Measurements from ENCODE around the gene ARHGEF18.
"Not testable (repeated sequence)": the region's sequence is repeated elsewhere in the genome, so short reads cannot be mapped to it uniquely, and the experiment has no call there.

ARHGEF18 gene

GRCh38 chr19:7348587-7349230 is at the start of gene ARHGEF18:
TSS of gene ARHGEF18 (plus strand) at chr19:7348937. CDS start at chr19:7362891, 13,954 bp downstream.
- peak; percentile 76 for DNase-seq (ENCODE audit: low spot score)

- no peak for DNase-seq (ENCODE audit: low spot score)
These were observed 47.2 kb upstream of the ARHGEF18 start for GRCh38 chr19:7301525-7301924.

GRCh38 chr19:7303470-7303869 is 45.3 kb upstream of the ARHGEF18 start:
- DNase-seq (ENCODE audit: low spot score), result no peak

- DNase-seq (ENCODE audit: low spot score), result no peak
These were observed 44.5 kb upstream of the ARHGEF18 start for GRCh38 chr19:7304200-7304599.

GRCh38 chr19:7307590-7308218 is 41.0 kb upstream of the ARHGEF18 start:
- DNase-seq (ENCODE audit: low spot score), result no peak

GRCh38 chr19:7308327-7308726 is 40.4 kb upstream of the ARHGEF18 start:
- DNase-seq (ENCODE audit: low spot score), result not testable (repeated sequence)

GRCh38 chr19:7311911-7312310 is 36.8 kb upstream of the ARHGEF18 start:
- DNase-seq (ENCODE audit: low spot score), result no peak

- DNase-seq (ENCODE audit: low spot score), result no peak
These were observed 35.9 kb upstream of the ARHGEF18 start for GRCh38 chr19:7312816-7313215.

- no peak for DNase-seq (ENCODE audit: low spot score)
These were observed 30.6 kb upstream of the ARHGEF18 start for GRCh38 chr19:7318176-7318575.

- peak; percentile 38 for DNase-seq (ENCODE audit: low spot score)
These were observed 22.4 kb upstream of the ARHGEF18 start for GRCh38 chr19:7326105-7326877.

GRCh38 chr19:7327802-7328201 is 20.9 kb upstream of the ARHGEF18 start:
- no peak for DNase-seq (ENCODE audit: low spot score)

GRCh38 chr19:7328647-7329046 is 20.1 kb upstream of the ARHGEF18 start:
- DNase-seq (ENCODE audit: low spot score), result peak; percentile 26

GRCh38 chr19:7331446-7331845 is 17.3 kb upstream of the ARHGEF18 start:
- no peak for DNase-seq (ENCODE audit: low spot score)

GRCh38 chr19:7333198-7334118 is 15.3 kb upstream of the ARHGEF18 start:
- no peak for DNase-seq (ENCODE audit: low spot score)

GRCh38 chr19:7336321-7336973 is 12.3 kb upstream of the ARHGEF18 start:
- no peak for DNase-seq (ENCODE audit: low spot score)

GRCh38 chr19:7337380-7338194 is 11.2 kb upstream of the ARHGEF18 start:
- peak; percentile 84 for DNase-seq (ENCODE audit: low spot score)

- peak; percentile 31 for DNase-seq (ENCODE audit: low spot score)
These were observed 7.5 kb upstream of the ARHGEF18 start for GRCh38 chr19:7340959-7341837.

GRCh38 chr19:7342143-7342542 is 6.6 kb upstream of the ARHGEF18 start:
- DNase-seq (ENCODE audit: low spot score), result no peak

GRCh38 chr19:7346488-7346971 is 2.2 kb upstream of the ARHGEF18 start:
- DNase-seq (ENCODE audit: low spot score), result no peak
